GM19467 (cell line): ENCODE results near the gene ATP8B3.
"Not testable (repeated sequence)": the region's sequence is repeated elsewhere in the genome, so short reads cannot be mapped to it uniquely, and the experiment has no call there.

Experiments
- ATAC-seq: cut with Tn5 transposase; IDR thresholded peaks from one replicate; pipeline ENCODE4 v1.9.1; 2021; ENCODE audit warnings: mild to moderate bottlenecking, moderate library complexity; ENCODE audit not compliant: unreplicated experiment

ATP8B3 gene

DNA sequence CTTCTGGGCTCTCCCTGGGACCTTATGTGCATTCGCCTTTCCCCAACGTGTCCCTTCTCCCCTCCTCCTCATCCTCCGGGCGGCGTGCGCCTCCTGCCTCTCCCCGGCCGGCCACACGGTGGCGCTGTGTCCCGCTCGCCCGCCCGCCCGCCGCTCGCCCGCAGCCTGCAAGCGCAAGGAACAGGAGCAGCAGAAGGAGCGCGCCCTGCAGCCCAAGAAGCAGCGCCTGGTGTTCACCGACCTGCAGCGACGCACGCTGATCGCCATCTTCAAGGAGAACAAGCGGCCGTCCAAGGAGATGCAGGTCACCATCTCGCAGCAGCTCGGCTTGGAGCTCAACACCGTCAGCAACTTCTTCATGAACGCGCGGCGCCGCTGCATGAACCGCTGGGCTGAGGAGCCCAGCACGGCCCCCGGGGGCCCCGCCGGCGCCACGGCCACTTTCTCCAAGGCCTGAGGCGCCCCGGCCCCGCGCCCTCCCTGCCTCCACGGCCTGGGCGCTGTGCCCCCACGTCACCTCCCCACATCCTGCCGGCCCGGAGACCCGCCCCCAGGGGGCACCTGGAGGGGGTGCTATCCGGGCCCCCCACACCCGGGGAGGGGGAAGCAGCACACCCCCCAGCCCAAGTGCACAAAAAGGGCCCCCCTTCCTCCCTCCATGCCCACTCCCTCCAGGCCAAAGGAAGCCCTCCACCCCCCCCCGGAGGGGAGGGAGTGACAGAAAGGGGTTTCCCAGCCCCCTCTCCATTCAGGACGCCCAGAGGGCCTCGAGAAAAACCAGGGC, 36.9 kb downstream of the ATP8B3 start:
- ATAC-seq = no peak

- no peak for ATAC-seq
Observed at GRCh38 chr19:1773184-1773583, 38.9 kb downstream of the ATP8B3 start.

GRCh38 chr19:1770866-1771576, 41.1 kb downstream of the ATP8B3 start:
- no peak for ATAC-seq

DNA sequence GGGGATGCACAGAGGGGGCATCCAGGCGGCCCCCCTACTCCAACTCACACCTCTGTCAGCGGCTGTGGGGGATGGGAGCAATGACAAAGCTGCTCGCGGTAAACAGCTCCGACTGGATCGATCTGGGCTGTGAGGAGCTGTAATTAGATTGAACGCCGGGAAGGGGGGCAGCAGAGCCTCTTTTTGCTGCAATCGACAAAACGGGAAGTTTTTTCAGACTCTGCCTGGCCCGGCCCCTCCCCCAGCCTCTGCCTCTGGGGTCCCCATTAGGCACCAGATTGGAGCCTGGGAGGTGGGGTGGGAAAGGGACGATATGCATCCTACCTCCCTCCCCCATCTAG, 42.5 kb downstream of the ATP8B3 start:
- ATAC-seq = no peak

DNA sequence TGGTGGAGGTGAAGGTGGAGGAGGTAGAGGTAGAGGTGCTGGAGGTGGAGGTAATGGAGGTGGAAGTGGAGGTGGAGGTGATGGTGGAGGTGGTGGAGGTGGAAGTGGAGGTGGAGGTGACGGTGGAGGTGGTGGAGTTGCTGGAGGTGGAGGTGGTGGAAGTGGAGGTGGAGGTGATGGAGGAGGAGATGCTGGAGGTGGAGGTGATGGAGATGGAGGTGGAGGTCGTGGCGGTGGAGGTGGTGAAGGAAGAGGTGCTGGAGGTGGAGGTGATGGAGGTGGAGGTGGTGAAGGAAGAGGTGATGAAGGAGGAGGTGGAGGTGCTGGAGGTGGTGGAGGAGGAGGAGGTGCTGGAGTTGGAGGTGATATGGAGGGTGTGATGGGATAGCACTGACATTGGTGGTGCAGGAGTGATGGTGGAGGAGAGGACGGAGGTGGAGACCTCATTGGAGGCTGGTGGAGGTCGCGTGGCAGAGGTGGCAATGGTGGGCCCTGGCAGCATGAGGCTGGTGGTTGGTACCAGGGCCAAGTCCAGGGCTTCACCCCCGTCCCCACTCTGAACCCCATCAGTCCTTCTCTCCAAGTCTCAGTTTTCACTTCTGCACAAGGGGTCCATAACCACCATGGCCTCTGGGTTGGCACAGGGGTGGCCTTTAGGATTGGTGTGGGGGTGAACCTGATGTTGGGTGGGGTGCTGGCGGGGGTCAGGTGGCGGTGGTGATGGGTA, 43.0 kb downstream of the ATP8B3 start:
- ATAC-seq = no peak

DNA sequence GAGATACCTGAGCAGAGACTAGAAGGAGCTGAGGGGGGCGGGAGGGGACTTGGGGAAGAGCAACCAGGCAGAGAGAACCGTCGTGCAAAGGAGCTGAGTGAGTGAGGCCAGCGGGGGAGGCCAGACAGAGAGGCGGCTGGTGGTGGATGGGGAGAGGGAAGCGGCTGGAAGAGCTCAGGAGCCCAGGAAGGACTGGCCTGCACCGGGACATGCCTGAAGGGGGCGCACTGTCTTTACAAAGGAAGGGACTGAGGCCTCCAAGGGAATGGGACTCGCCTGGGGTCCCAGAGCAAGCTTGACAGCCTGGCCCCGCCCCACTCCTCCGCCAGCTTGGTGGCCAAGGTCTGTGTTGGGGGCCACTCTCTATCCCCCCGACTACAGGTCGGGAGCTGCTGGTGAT, 43.8 kb downstream of the ATP8B3 start:
- ATAC-seq = no peak

- ATAC-seq = no peak
Observed at GRCh38 chr19:1767464-1767933, 44.6 kb downstream of the ATP8B3 start.

DNA sequence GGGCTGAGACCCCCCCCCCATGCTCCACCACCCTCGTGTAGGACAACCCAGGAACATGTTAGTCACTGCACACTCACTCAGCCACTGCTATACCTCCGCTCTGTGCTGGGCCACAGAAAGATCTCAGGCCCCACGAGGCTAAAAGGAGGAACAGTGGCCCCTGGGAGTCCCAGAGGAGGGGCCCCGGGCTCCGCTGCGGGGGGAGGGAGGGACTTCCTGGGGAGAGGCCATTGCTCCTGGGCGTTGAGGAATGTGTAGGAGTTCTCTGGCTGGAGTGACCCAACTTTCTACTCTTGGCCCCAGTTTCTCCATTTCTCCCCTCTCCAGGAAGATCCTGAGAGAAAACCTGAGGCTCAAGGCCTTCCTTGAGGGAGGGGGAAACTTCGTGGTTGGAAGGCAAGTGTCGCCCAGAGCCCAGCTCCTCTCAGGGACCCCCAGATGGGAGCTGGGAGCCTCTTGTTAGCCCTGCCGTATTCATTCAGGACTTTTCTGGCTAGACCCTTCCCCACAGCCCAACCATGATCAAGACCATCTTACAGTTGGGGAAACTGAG, 45.2 kb downstream of the ATP8B3 start:
- ATAC-seq = no peak

DNA sequence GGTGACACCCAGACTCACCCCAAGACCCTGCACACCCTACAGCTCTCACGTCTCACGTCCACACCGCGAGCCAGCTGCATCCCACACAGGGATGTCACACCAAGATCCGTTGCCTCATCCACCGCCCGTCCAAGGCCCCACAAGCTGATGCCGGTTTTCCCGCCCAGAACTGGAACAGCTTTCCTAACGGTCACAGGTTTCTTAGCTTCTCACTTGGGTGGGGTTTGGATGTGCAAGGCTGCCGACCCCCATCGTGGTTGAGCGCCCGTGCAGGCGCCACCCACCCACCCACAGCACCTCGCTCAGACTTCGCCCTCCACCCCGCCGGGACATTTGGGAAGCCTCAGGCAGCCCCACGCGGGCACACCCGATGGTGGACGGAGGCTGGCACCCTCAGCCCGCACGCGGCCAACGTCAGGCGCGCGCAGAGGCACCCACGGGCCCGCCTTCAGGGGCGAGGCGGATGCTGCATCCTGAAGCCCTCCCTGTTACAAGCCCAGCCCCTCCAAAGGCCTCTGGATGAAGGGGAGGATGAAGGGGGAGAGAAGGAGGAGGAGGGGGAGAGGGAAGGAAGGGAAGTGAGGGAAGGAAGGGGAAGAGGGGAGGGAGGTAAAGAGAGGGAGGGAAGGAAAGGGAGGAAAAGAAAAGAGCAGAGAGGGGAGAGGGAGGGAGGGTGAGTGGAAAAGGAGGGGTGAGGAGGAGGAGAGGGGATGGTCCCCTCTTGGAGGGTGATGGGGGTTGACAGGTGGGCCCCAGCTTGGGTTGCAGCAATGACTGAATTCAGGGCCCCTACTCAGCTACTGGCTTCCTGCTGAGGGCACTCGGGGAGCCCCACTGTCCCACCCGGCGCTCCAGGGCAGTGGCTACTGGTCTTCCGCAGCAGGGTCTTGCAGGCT, 45.9 kb downstream of the ATP8B3 start:
- ATAC-seq = no peak

DNA sequence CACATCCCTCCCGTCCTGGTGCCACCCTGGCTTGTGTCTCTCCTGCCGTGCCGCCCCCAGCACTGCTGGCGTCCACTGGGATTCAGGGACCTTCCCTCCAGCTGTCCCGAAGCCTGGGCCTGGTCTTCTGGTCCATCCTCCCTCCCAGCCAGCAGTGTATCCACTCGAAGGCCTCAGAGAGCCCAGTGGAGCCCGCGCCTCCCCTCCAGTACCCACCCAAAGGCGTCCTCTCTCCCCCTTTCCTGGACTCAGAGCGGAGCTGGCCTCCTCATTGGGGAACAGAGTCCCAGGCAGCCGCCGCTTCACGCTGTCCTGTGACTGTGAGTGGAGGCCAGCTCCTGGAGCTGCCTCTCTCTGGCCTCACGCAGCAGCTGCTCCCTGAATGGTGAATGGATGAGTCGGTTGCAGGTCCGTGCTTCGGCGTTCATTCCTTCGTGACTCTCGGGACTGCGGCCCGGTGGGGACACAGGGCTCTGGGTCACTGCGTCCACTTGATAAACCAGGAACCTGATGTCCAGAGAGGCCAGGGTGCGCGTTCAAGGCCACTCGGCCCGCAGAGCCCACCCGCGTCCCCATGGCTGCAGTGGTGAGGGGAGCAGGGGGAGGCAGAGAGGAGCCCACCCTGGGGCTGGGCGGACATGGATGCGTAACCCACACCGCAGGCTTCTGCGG, 46.7 kb downstream of the ATP8B3 start:
- ATAC-seq = no peak

GRCh38 chr19:1764729-1765128, 47.3 kb downstream of the ATP8B3 start:
- no peak for ATAC-seq

GRCh38 chr19:1763648-1764639, 48.1 kb downstream of the ATP8B3 start:
- no peak for ATAC-seq

DNA sequence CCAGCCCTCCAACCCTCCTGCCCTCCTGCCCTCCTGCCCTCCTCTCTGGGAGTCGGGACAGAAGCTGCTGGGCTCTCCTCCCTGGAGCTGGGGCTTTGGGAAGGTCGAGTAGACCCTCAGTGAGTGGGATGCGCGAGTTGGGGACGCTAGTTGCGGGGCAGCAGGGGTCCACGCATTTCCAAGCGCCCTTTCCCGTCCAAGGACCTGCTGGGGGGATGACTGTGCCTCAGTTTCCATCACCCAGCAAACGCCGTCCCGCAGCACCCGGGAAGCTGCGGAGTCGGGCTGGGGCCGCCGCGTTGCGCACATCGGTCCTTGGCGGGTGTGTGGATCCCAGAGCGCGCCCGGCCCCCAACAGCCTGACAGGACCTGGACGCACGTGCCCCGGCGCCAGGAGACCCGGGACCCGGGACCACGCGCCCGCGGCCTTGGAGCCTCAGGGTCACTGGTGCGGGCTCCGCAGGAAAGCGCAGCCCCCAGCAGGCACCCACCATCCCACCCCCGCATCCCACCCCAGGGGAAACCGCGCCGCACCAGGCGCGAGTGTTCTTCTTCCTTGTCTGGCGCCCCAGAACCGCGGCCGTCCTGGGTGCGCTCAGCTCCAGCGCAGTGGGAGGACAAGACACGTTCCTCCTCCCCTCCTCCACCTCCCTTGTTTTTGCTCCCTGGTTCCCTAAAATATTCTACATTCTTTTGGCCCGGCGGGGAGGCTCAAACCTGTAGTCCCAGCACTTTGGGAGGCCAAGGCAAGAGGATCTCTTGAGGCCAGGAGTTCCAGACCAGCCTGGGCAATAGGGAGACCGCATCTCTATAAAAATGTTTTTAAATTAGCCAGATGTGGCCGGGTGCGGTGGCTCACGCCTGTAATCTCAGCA, 49.6 kb downstream of the ATP8B3 start:
- no peak for ATAC-seq

- no peak for ATAC-seq
Observed at GRCh38 chr19:1761528-1762242, 50.4 kb downstream of the ATP8B3 start.

GRCh38 chr19:1760786-1761527, 51.1 kb downstream of the ATP8B3 start:
- ATAC-seq = not testable (repeated sequence)

DNA sequence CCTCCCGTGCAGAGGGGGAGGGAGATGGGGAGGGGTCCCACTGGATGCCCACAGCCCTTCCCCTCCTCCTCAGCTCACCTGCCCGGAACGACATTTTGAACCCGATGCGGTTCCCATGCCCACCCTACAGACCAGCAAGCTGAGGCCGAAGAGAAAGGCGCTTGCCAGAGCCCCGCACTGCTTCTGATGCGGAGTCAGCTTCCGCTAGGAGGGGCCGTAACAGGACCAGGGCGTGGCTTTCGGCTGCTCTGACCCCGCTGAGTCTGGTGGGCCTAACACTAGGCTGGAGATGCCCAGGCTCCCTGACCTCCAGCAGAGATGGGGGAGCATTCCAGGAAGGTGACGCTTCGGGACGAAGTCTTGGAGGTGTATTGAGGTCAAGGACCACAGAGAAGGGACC, 52.1 kb downstream of the ATP8B3 start:
- no peak for ATAC-seq
